Mucosa of descending colon (tissue), 3 donors: ENCODE results near the gene MYO15A. TPM values are rescaled to one million over a fixed set of nuclear protein-coding genes. Genes with fewer than 3 reads are reported as not detected.

Experiments
- ATAC-seq: fragments of 200-7000 bp; cut with Tn5 transposase; one replicate; pipeline ENCODE4 v1.9.1; 2020; ENCODE audit warnings: mild to moderate bottlenecking, moderate library complexity
- DNase-seq, 3 donors: peaks; one replicate each; pipeline ENCODE4 v3.0.0-alpha.2; 2020
- H3K36me3 ChIP-seq: fragments of 200-600 bp; one replicate; pipeline ENCODE4 v1.8.0; 2021; ENCODE audit warnings: low read depth, mild to moderate bottlenecking
- H3K4me1 ChIP-seq: fragments of 200-600 bp; one replicate; pipeline ENCODE4 v1.8.0; 2021; ENCODE audit warnings: low read depth, mild to moderate bottlenecking
- H3K4me3 ChIP-seq: fragments of 200-600 bp; one replicate; pipeline ENCODE4 v1.8.0; 2021; ENCODE audit warnings: mild to moderate bottlenecking
- H3K9me3 ChIP-seq: fragments of 200-600 bp; one replicate; pipeline ENCODE4 v1.8.0; 2021; ENCODE audit warnings: mild to moderate bottlenecking
- CTCF ChIP-seq: fragments of 200-600 bp; IDR thresholded peaks from one replicate; pipeline ENCODE4 v1.8.0; 2022; ENCODE audit warnings: antibody characterized with exemption, mild to moderate bottlenecking
- intact Hi-C, 2 donors: fragments of 100-400 bp; cut with DNase I in 1 of 2; cut with micrococcal nuclease in 1 of 2; formaldehyde crosslinking; loops; one replicate each; pipeline versions ENCODE4 v1.11.0 to v1.11.1; 2022; cut with DNase I, micrococcal nuclease
- total RNA-seq, 3 donors: library from RNA; stranded (reverse); fragmentation: NEBNext Ultra II Directional in 2 of 3; extraction: Animal tissue kit (Norgen Biotek cat#: 25700) in 2 of 3; gene quantifications; one replicate each; pipeline versions ENCODE4 v1.2.1 to v1.2.4, GENCODE V29; 2021 to 2023
- donor health status: DM: no; HTN: no; CAD: no; lungs with moderate emphysema.
- donor health status: DM: no; HTN: no; CAD: no.
- donor health status: DM: no; HTN: yes; CAD: no.

The MYO15A gene
- total RNA-seq, 3 donors from 2014 or later: 0.60 to 2.0 (median 1.2) TPM

GRCh38 chr17:18187226-18187625 is 78.7 kb downstream of the MYO15A start:
- TF ChIP-seq CTCF: no peak
- Histone ChIP-seq H3K36me3 (peaks cover 5% of the 10 kb centered on the region), H3K4me3 (no peak overlapping the region), H3K4me1 (peaks cover 54% of the 10 kb centered on the region), H3K9me3 (no peaks in the 10 kb centered on the region)
- intact Hi-C loops: no loop called here
- ATAC-seq (no peak), DNase-seq (no peak)

GRCh38 chr17:18187821-18188761 is 79.5 kb downstream of the MYO15A start:
- Histone ChIP-seq H3K4me3 (no peak overlapping the region), H3K9me3 (no peaks in the 10 kb centered on the region), H3K4me1 (peaks cover 54% of the 10 kb centered on the region), H3K36me3 (peaks cover under 1% of the 10 kb centered on the region)
- intact Hi-C loops: no loop called here
- DNase-seq (no peak), ATAC-seq (no peak)
- TF ChIP-seq CTCF: no peak

GRCh38 chr17:18190628-18191235 is 82.2 kb downstream of the MYO15A start:
- Histone ChIP-seq H3K4me1 (peaks cover 46% of the 10 kb centered on the region), H3K9me3 (no peaks in the 10 kb centered on the region), H3K36me3 (peaks cover 7% of the 10 kb centered on the region), H3K4me3 (no peak overlapping the region)
- DNase-seq (no peak), ATAC-seq (no peak)
- intact Hi-C loops: loop anchor here in 1 of 2 donors (10.0 kb wide), 1 partner anchor 46 kb away; no protein-coding TSS in a partner anchor
- TF ChIP-seq CTCF: no peak

- Histone ChIP-seq H3K9me3 (no peaks in the 10 kb centered on the region), H3K4me3 (no peak overlapping the region), H3K4me1 (peaks cover 41% of the 10 kb centered on the region), H3K36me3 (peaks cover 7% of the 10 kb centered on the region)
- intact Hi-C loops: loop anchor here in 1 of 2 donors (10.0 kb wide), 1 partner anchor 46 kb away; no protein-coding TSS in a partner anchor
- ATAC-seq (peak; percentile 17), DNase-seq (no peak)
- no peak for TF ChIP-seq CTCF
Measured at GRCh38 chr17:18191236-18191667, 82.7 kb downstream of the MYO15A start.

- intact Hi-C loops: loop anchor here in 1 of 2 donors (10.0 kb wide), 1 partner anchor 47 kb away; no protein-coding TSS in a partner anchor
- ATAC-seq (no peak), DNase-seq (no peak)
- H3K9me3 ChIP-seq: no peaks in the 10 kb centered on the region
- no peak overlapping the region for H3K4me3 ChIP-seq
- peaks cover 7% of the 10 kb centered on the region for H3K36me3 ChIP-seq
- TF ChIP-seq CTCF: no peak
- peaks cover 33% of the 10 kb centered on the region for H3K4me1 ChIP-seq
Measured at GRCh38 chr17:18191967-18192366, 83.4 kb downstream of the MYO15A start.
